Muscle layer of colon (tissue), 2 donors: ENCODE data around the gene EHD3.

Experiments used
- H3K27ac ChIP-seq: one replicate; pipeline ENCODE4 v1.7.0; 2013; ENCODE audit warnings: low read depth, mild to moderate bottlenecking, low read length, moderate library complexity
- H3K27me3 ChIP-seq, 2 donors: one replicate each; pipeline ENCODE4 v1.7.0; 2013; ENCODE audit warnings: low read length in 2 of 2, mild to moderate bottlenecking in 2 of 2; ENCODE audit not compliant: insufficient read depth in 2 of 2, control insufficient read depth in 1 of 2
- H3K36me3 ChIP-seq: one replicate; pipeline ENCODE4 v1.7.0; 2013; ENCODE audit warnings: mild to moderate bottlenecking, low read length; ENCODE audit not compliant: insufficient read depth
- H3K4me1 ChIP-seq: one replicate; pipeline ENCODE4 v1.7.0; 2013; ENCODE audit warnings: mild to moderate bottlenecking, low read length; ENCODE audit not compliant: insufficient read depth
- H3K4me3 ChIP-seq, 2 donors: one replicate each; pipeline ENCODE4 v1.7.0; 2013; ENCODE audit warnings: low read length in 2 of 2, low read depth in 1 of 2, mild to moderate bottlenecking in 1 of 2, moderate library complexity in 1 of 2
- H3K9ac ChIP-seq: one replicate; pipeline ENCODE4 v1.7.0; 2013; ENCODE audit warnings: low read length
- H3K9me3 ChIP-seq: one replicate; pipeline ENCODE4 v1.7.0; 2013; ENCODE audit warnings: mild to moderate bottlenecking, low read length
- donor health status: abdominal sarcoma.
- donor health status: Adenocarcinoma of cecum.

The EHD3 gene

GRCh38 chr2:31249009-31249690 lies 15.2 kb downstream of the EHD3 start:
- Histone ChIP-seq H3K27me3 (no peaks in the 10 kb centered on the region), H3K27ac (no peak overlapping the region), H3K4me3 (no peak overlapping the region), H3K36me3 (peaks cover 5% of the 10 kb centered on the region), H3K4me1 (no peaks in the 10 kb centered on the region), H3K9me3 (no peaks in the 10 kb centered on the region), H3K9ac (no peak overlapping the region)

DNA sequence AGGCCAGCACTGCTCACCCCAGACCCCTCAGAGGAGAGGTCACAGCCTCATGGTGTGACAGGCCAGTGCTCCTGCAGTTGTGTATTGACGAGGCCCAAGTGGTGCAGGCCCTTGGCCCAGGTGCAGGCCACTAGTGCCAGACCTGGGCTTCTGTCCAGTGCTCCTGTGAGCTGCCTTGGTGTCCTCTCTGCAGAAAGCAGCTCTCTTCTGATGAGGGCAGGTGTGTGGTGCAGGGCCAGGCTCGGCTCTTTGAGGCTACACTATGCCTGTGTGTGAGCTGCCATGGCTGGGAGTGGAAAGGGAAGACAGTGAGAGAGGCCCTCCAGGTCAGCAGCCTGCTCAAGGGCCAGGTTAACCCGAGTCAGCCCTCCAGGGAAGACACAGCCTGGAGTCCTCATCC lies 17.1 kb downstream of the EHD3 start:
- Histone ChIP-seq H3K9me3 (no peaks in the 10 kb centered on the region), H3K9ac (no peak overlapping the region), H3K27ac (no peak overlapping the region), H3K4me3 (no peak overlapping the region), H3K4me1 (no peaks in the 10 kb centered on the region), H3K27me3 (no peaks in the 10 kb centered on the region), H3K36me3 (peaks cover 5% of the 10 kb centered on the region)

DNA sequence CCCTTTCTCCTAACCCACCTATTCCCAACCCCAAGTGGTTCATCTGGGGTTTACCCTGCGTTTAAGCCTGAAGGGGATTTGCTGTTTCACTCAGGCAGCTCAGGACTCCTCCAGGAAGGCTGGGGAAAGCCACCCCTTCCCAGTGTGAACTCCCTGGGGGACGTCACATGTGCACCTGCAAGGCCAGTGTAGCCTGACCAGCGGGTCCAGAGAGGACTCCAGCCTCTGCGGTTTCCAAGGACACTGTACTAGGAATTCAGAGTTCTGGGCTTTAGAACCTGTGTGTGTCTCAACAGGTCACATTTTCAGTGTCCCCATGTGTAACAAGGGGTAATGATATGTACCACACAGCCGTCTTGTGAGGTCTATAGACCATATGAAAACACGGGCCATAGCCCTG lies 17.9 kb downstream of the EHD3 start:
- H3K4me3 ChIP-seq, result no peak overlapping the region
- no peak overlapping the region for H3K27ac ChIP-seq
- no peaks in the 10 kb centered on the region for H3K4me1 ChIP-seq
- H3K36me3 ChIP-seq, result peaks cover 5% of the 10 kb centered on the region
- no peaks in the 10 kb centered on the region for H3K9me3 ChIP-seq
- H3K9ac ChIP-seq, result no peak overlapping the region
- no peaks in the 10 kb centered on the region for H3K27me3 ChIP-seq

- no peaks in the 10 kb centered on the region for H3K27me3 ChIP-seq
- no peaks in the 10 kb centered on the region for H3K9me3 ChIP-seq
- H3K4me1 ChIP-seq, result no peaks in the 10 kb centered on the region
- no peak overlapping the region for H3K4me3 ChIP-seq
- H3K9ac ChIP-seq, result no peak overlapping the region
- H3K27ac ChIP-seq, result no peak overlapping the region
- peaks cover 5% of the 10 kb centered on the region for H3K36me3 ChIP-seq
Measured at GRCh38 chr2:31253356-31254131, 19.6 kb downstream of the EHD3 start.

DNA sequence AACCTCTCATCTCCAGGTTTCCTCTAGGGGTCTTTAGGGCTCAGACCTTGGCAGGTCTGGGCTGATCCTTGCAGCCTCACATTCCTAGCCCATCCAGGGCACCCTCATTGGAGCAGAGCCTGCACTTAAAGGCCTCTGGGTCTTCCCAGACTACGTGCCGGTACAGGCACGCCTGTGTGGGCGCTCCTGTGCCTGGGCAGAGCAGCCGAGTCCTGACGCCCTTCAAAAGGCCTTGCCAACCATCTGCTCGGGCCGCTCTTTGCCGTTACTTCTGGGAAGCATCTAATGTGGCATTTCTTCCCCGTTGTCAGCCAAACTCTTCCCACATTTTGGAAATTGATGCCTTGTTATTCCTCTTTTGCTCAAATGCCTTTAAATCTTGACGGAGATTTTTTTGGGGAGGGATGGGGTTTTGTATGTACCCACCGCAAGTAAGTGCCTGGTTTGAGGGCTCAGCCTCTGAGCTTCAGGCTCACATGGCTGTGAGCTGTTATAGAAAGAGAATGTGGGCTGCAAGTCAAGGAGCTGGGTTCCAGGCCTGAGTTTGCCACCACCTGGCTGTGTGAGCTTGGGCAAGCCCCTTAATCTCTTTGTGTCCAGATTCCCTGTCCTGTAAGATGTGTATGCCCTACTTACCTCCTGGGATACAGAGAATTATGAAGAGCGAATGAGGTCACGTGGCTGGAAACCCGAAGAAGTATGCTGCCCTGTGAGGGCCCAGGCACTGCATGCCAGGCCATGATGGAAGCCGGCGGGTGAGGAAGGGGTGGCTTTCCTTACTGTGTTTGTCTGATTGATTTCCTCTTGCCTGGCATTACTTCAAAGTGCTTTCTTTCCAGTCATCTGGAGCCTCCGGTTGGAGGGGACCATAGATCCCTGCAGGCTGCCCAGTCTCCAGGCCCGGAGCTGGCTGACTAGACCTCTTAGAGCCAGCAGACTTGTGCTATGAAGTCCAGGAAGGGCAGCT lies 20.6 kb downstream of the EHD3 start:
- no peak overlapping the region for H3K9ac ChIP-seq
- H3K4me1 ChIP-seq, result no peaks in the 10 kb centered on the region

DNA sequence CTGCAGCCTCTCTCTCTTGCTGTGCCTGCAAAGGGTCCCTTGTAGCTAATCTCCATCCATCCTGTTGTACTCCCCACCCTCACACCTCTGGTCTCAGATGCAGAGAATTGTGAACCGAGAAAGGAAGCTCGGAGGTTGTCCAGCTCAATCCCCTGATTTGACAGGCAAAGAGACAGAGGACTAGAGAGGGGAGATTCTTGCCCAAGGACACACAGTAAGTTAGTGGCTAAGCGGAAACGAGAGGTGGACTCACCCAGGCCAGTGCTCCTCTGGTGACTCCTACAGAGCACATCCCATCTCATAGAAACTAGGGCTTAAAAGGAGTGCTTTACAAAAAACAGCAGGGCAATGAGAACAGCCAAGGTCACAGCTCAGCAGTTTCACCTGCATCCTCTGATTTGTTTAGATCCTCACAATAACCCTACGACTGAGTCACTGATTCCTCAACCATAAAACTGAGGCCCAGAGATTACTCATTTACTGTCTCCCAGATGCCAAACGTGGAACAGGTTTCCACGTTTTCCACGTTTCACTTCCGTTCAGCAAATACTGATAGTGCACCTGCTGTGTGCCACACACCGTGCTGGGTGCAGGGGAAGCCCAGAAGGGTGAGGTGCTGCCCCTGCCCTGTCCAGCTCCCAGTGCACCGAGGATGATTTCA lies 22.1 kb downstream of the EHD3 start:
- Histone ChIP-seq H3K27me3 (no peaks in the 10 kb centered on the region), H3K27ac (no peak overlapping the region), H3K9ac (no peak overlapping the region), H3K9me3 (no peaks in the 10 kb centered on the region), H3K36me3 (no peaks in the 10 kb centered on the region), H3K4me3 (no peak overlapping the region), H3K4me1 (no peaks in the 10 kb centered on the region)

More for the DNA sequence above, 20.6 kb downstream of the EHD3 start:
- H3K27ac ChIP-seq, result no peak overlapping the region
- H3K9me3 ChIP-seq, result no peaks in the 10 kb centered on the region
- H3K27me3 ChIP-seq, result no peaks in the 10 kb centered on the region
- peaks cover 2% of the 10 kb centered on the region for H3K36me3 ChIP-seq
- H3K4me3 ChIP-seq, result no peak overlapping the region

- no peak overlapping the region for H3K4me3 ChIP-seq
- no peaks in the 10 kb centered on the region for H3K9me3 ChIP-seq
- no peak overlapping the region for H3K9ac ChIP-seq
- H3K4me1 ChIP-seq, result no peaks in the 10 kb centered on the region
- H3K27me3 ChIP-seq, result no peaks in the 10 kb centered on the region
- H3K36me3 ChIP-seq, result no peaks in the 10 kb centered on the region
- no peak overlapping the region for H3K27ac ChIP-seq
Measured at GRCh38 chr2:31256611-31257382, 22.8 kb downstream of the EHD3 start.

DNA sequence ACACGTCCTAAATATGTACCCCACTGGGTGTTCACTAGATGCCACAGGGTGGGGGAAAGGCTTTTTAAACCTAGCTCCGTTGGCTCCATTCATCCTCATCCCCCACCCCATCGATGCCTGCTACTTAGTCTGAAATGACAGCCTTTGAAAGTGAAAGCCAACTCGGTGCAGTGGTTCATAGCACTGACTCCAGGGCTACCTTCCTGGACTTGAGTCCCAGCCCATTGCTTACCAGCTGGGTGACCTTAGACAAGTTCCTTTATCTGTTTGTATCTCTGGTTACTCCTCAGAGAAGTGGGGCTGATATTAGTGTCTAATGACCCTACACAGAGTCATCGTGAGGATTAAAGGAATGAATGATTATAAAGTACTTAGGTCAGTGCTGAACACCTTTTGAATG lies 24.4 kb downstream of the EHD3 start:
- Histone ChIP-seq H3K36me3 (no peaks in the 10 kb centered on the region), H3K4me1 (no peaks in the 10 kb centered on the region), H3K27ac (no peak overlapping the region), H3K9ac (no peak overlapping the region), H3K9me3 (no peaks in the 10 kb centered on the region), H3K4me3 (no peak overlapping the region), H3K27me3 (no peaks in the 10 kb centered on the region)

GRCh38 chr2:31259075-31259474 lies 25.1 kb downstream of the EHD3 start:
- Histone ChIP-seq H3K9me3 (no peaks in the 10 kb centered on the region), H3K4me1 (no peaks in the 10 kb centered on the region), H3K36me3 (no peaks in the 10 kb centered on the region), H3K27me3 (no peaks in the 10 kb centered on the region), H3K27ac (no peak overlapping the region), H3K4me3 (no peak overlapping the region), H3K9ac (no peak overlapping the region)

- no peak overlapping the region for H3K27ac ChIP-seq
- no peaks in the 10 kb centered on the region for H3K4me1 ChIP-seq
- H3K9me3 ChIP-seq, result no peaks in the 10 kb centered on the region
- no peaks in the 10 kb centered on the region for H3K36me3 ChIP-seq
- H3K9ac ChIP-seq, result no peak overlapping the region
- no peak overlapping the region for H3K4me3 ChIP-seq
- H3K27me3 ChIP-seq, result no peaks in the 10 kb centered on the region
Measured at GRCh38 chr2:31260870-31261269, 26.9 kb downstream of the EHD3 start.
